Activated B cell treated with CpG ODN at 0.5 μM for 24 hours (primary cell): ENCODE measurements around the gene PCARE. TPM values are rescaled to one million over a fixed set of nuclear protein-coding genes. Genes with fewer than 3 reads are reported as not detected.

Experiments
- ATAC-seq: fragments of 200-7000 bp; cut with Tn5 transposase; one replicate; pipeline ENCODE4 v1.10.0; 2021; ENCODE audit warnings: low read depth, mild to moderate bottlenecking, moderate library complexity
- CTCF ChIA-PET: fragments of 350-600 bp; sonication (Branson Sonifier 250); formaldehyde crosslinking; loops from one replicate; lab custom pipeline; 2021; ENCODE audit warnings: antibody characterized with exemption; lab: Charles Lee
- POLR2A ChIA-PET: fragments of 350-600 bp; sonication (Branson Sonifier 250); formaldehyde crosslinking; loops from one replicate; lab custom pipeline; 2021; ENCODE audit warnings: antibody characterized with exemption; lab: Charles Lee
- DNase-seq: peaks from one replicate; pipeline ENCODE4 v3.0.0; 2022
- H3K27ac Mint-ChIP-seq: one replicate; pipeline ENCODE4 v1.8.0; 2020; ENCODE audit warnings: mixed read lengths
- H3K27me3 Mint-ChIP-seq: one replicate; pipeline ENCODE4 v1.8.0; 2021; ENCODE audit warnings: mixed read lengths
- H3K36me3 Mint-ChIP-seq: one replicate; pipeline ENCODE4 v1.8.0; 2021; ENCODE audit warnings: low read depth, mixed read lengths
- H3K4me1 Mint-ChIP-seq: one replicate; pipeline ENCODE4 v1.8.0; 2021; ENCODE audit warnings: mixed read lengths
- H3K4me3 Mint-ChIP-seq: one replicate; pipeline ENCODE4 v1.8.0; 2020; ENCODE audit warnings: mild to moderate bottlenecking, mixed read lengths
- H3K9me3 Mint-ChIP-seq: one replicate; pipeline ENCODE4 v1.8.0; 2020; ENCODE audit warnings: mixed read lengths
- intact Hi-C: fragments of 100-400 bp; cut with micrococcal nuclease; formaldehyde crosslinking; loops from one replicate; pipeline ENCODE4 v1.15.1; 2024
- total RNA-seq: library from RNA; stranded (reverse); gene quantifications from 2 replicates; pipeline ENCODE4 v1.2.3, GENCODE V29; 2022
- TF ChIP-seq, protein P1 (sequence below): fragments of 200-600 bp; IDR thresholded peaks from one replicate; pipeline ENCODE4 v1.8.0; 2022; ENCODE audit warnings: antibody characterized with exemption, mild to moderate bottlenecking

PCARE gene
- total RNA-seq, 1 donor from 2014 or later: not detected

DNA sequence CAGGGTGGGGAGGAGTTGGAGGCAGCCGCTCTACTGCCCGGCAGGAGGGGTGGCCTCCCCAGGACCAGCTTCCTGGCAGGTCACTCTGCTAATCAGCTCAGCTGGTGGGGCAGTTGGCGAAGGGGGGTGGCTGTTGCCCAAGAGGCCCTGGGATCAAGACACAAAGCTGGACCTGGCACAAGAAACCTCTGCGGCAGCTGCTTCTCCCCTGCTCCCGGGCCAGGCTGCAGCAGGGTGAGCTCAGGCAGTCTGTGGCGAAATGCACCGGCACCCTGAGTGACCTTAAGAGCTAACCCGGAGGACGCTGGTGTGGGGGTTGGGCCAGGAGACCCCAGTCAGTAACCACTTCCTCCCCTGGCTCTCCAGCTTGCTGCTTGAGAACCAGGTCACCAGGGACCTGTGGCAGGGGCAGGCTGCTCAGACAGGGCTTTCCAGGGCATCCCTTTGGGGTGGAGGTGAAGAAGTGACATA, 62.1 kb downstream of the PCARE start:
- Mint-ChIP-seq H3K27ac (no peak overlapping the region), H3K36me3 (no peaks in the 10 kb centered on the region), H3K4me3 (no peak overlapping the region), H3K9me3 (no peaks in the 10 kb centered on the region), H3K27me3 (peaks cover 5% of the 10 kb centered on the region), H3K4me1 (peaks cover 51% of the 10 kb centered on the region)
- TF ChIP-seq, protein P1, sequence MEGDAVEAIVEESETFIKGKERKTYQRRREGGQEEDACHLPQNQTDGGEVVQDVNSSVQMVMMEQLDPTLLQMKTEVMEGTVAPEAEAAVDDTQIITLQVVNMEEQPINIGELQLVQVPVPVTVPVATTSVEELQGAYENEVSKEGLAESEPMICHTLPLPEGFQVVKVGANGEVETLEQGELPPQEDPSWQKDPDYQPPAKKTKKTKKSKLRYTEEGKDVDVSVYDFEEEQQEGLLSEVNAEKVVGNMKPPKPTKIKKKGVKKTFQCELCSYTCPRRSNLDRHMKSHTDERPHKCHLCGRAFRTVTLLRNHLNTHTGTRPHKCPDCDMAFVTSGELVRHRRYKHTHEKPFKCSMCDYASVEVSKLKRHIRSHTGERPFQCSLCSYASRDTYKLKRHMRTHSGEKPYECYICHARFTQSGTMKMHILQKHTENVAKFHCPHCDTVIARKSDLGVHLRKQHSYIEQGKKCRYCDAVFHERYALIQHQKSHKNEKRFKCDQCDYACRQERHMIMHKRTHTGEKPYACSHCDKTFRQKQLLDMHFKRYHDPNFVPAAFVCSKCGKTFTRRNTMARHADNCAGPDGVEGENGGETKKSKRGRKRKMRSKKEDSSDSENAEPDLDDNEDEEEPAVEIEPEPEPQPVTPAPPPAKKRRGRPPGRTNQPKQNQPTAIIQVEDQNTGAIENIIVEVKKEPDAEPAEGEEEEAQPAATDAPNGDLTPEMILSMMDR: no peak
- POLR2A ChIA-PET: interaction anchor here (0.9 kb wide), 1 partner anchor 12 kb away, joined by 3 read pairs; no protein-coding TSS in a partner anchor
- CTCF ChIA-PET: interaction anchor here (0.9 kb wide), 1 partner anchor 53 kb away, joined by 4 read pairs; no protein-coding TSS in a partner anchor
- intact Hi-C loops: no loop called here
- ATAC-seq: peak; percentile 13
- DNase-seq: no peak

Other genes starting within 250 kb of the PCARE start
- 16.8 and 18.0 TPM in 2 replicates for gene TRMT61B, start 204.2 kb downstream of the PCARE start, total RNA-seq
- gene WDR43, start 179.9 kb downstream of the PCARE start, total RNA-seq: 86.6 and 98.8 TPM in 2 replicates
- gene TOGARAM2, start 93.2 kb downstream of the PCARE start, total RNA-seq: 0.22 TPM in 1 of 2 replicates, not detected in the other
- gene CLIP4, start 40.9 kb upstream of the PCARE start, total RNA-seq: 5.7 and 5.8 TPM in 2 replicates